Urothelium cell line (cell line): ENCODE results near the gene NEK7.

ENCODE experiments used
- DNase-seq: peaks from one replicate; pipeline ENCODE4 v3.0.0; 2011; ENCODE audit warnings: low spot score, mixed read lengths
- FAIRE-seq: peaks from 2 replicates; lab custom pipeline; 2011; peaks lifted over from hg19 to GRCh38; lab: Jason Lieb, UNC

NEK7 gene

DNA sequence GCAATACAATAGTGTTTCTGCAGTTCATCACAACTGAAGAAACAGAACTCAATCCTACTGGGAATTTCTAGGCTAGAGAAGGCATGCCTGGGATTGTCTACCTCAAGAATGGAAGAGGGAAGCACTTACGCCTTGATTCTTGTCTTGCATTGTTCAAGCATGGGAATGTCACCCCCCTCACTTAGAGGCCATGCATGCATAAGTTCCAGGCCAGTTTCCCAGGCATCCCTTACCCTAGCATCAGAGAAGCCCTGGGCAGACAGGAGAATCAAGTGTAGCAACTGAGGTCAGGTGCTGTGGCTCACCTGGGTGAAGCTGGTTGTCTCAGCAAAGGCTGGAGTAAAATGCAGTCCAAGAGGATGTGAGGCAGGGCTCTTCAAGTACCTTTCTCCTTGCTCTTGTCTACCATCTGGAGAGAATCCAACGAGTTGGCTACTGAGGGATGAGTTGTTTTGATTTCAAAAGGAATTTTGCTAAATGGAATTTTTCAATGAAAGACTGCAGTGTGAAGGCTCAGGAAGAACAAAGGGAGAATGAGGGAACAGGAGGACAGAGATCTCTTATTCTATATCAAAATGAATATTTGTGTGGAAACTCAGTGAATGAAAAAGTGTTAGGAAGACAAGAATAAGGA, 174.3 kb downstream of the NEK7 start:
- no peak for DNase-seq

DNA sequence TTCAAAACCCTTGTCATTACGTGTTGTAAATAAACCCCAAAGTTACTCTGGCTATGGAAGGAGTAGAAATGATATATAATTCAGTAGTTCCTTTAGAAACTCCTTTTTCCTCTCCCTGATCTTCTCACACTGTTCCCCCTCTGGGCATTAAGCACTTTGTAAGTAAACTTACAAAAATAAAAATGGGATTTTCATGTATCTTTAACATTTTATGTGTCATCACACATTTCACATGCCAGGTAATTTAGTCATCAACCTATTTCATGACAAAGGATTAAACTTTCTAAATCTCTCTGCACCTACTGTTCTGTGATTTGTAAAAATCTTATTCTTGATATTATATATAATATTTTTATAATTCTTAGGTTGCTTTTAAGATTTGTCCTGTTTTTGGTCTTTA, 176.9 kb downstream of the NEK7 start:
- no peak for DNase-seq
- FAIRE-seq: no peak

More for the DNA sequence above, 174.3 kb downstream of the NEK7 start:
- no peak for FAIRE-seq

DNA sequence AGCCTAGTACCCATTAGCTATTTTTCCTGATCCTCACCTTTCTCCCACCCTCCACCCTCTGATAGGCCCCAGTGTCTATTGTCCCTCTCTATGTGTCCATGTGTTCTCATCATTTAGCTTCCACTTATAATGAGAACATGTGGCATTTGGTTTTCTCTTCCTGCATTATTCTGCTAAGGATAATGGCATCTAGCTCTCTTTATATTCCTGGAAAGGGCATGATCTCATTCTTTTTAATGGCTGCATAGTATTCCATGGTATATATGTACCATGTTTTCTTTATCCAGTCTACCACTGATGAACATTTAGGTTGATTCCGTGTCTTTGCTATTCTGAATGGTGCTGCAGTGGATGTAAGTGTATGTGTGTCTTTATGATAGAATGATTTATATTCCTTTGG, 178.9 kb downstream of the NEK7 start:
- DNase-seq (no peak), FAIRE-seq (no peak)

DNA sequence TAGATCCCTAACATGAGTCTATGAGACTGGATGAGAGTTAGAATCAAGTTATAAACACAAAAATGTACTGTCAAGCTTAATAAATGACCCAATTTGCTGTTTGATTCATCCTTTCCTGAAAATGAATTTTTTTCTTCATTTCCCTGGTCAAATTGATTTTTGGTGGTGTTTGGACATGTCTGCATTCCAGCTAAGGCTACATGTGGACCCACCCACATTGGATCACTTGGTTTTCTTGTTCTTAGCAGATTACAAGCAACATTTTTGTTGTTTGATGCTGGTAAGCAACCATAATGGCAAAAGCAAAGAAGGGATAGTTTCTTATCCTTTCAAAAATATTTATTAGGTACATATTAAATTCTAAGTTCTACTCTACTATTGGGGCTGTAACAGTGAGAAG, 181.1 kb downstream of the NEK7 start:
- DNase-seq (no peak), FAIRE-seq (no peak)

DNA sequence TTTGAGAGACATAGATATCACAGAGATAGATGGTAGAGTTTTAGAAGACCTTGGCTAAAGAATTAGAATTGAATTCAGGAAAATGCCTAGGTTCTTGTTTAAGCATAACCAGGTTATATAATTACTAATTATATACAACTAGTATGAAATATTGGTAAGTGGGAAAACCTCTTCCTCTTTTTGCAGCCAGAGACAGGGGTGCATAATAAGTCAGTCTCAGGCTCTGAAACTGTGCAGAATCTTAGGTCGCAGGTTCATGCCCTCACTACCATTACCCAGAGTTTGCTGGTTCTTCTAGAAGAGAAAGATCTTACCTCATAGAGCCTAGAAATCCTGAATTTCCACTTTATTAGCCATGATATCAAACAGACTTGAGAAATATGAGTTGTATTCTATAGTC, 183.3 kb downstream of the NEK7 start:
- DNase-seq (no peak), FAIRE-seq (no peak)

DNA sequence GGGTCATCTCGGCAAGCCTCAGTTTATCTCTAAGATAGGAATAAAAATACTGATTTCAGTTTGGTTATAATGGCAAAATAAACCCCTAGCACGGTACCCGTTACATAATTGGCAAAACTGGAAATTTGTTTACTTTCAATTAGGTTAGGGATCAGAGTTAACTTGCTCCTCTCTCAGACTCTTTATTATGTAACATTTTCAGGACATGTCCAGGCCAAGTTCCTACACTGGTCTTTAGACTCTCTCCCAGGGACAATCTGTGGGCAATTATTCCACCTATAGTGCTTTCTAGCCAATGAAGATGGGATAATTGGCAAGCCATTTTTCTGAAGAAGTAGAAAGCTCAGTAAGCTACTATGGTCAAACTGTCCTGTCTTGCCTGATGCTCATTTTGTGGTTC, 189.4 kb downstream of the NEK7 start:
- no peak for DNase-seq
- no peak for FAIRE-seq

DNA sequence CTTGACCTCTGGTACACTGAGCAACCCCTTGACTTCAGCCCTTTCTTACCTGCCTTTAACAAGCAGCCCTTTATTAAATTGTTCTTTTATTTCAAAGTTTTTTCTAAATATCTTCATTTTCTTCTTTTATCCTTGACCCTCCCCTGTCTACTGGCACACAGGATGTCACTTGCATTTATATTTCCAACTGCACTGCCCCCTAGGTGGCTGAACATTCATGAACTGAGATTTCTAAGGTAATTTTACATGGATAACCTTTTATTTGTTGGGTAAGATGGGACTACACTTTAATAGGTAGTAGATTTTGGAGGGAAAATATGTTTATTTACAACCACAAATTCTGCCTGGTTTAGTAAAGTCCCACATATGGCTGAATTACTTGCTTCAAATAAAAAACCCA, 193.7 kb downstream of the NEK7 start:
- FAIRE-seq: no peak

DNA sequence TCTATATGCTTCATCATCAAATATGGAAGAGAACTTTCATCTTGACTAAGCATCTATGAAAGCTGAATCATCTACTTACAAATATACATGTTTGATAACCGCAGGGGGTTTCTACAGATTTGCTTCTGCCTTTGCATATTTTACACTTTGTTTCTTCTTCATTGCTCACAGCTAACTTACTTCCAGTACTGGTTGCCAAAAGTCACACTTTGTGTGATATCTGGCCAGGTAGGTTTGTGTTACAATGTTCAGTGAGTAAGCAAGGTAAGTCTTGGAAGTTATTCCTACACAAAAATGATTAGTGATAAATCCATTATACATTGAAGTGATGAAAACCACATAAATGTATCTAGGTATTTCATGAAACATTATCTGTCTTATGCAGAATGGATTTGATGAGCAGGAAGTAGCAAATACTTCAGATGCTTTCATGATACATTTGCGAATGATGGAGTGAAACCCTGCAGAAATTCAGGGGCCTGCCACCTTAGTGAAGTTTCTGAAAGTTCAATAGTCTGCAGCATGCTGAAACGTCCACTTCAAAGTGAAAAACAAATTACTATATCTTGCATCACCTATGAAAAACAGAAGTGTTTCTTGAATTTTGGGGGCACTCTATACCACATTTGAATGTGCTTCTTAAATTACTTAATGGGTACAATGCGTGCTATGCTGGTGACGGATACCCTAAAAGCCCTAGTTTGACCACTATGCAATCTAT, 196.3 kb downstream of the NEK7 start:
- FAIRE-seq (no peak), DNase-seq (no peak)

More for the DNA sequence above, 193.7 kb downstream of the NEK7 start:
- no peak for DNase-seq

DNA sequence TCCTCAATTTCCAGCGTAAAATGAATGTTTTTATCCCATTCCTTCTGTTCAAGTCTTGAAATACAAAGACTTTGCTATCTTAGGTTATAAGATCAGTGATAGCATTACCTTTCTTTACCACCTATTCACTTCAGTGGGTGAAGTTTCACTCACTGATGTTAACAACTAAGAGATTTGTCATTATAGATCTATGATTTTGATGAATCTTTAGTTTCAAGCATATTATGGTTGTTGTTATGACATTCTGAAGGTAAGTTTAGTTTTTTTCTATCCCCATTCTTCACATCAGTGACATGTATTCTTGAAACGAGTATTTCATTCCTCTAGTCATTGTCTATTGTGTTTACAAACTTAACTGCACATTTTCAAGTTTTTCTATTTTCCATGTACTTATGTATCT, 201.1 kb downstream of the NEK7 start:
- DNase-seq (no peak), FAIRE-seq (no peak)

DNA sequence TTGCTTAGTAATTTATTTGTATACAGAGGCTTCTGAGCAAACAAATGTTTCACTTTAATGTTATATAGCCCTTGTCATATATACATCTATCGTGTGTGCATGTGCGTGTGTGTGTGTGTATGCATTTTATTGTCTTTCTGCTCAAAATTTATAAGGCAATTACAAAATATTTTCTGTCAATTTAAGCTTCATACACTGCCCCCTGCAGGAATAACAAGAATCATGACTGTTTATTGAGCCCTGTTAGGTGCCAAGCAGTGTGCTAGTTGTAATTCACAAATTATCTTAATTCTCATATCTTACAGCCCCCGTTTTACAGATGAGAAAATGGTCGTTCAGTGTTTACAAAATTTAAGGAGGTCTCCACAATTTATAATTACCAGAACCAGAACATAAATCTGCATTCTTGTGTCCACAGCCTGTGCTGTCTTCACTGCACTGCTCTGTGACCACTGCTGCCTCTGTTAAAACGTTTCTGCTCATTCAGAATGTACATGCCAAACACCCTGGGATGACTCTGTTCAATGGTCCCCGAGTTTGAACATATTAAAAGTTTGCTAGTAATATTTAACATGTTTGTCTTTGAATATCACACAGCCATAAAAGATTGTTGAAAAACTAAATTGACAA, 202.3 kb downstream of the NEK7 start:
- DNase-seq: no peak
- no peak for FAIRE-seq

DNA sequence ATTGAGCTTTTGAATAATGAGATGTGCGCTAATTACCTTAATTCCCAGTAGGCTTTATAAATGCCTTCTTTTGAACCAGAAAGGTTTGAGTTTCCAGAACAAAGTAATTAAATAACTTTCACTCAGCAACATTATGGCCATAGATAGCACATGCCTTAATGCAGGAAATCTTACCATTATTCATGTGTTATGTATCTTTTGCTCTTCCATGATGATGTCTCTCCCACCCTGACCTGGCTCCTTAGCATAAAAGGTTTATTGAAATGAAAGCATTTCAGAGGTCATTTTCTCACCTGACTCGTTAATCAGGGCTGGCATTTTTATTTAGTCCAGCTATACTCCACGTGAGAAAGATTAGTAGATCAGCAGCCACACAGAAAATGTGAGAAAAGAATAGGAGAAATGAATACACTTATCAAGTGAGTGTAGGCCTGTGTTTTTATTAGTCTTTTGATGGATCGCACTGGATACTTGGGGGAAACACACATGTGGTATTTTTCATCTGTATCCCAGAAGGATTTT, 203.5 kb downstream of the NEK7 start:
- no peak for FAIRE-seq
- no peak for DNase-seq

DNA sequence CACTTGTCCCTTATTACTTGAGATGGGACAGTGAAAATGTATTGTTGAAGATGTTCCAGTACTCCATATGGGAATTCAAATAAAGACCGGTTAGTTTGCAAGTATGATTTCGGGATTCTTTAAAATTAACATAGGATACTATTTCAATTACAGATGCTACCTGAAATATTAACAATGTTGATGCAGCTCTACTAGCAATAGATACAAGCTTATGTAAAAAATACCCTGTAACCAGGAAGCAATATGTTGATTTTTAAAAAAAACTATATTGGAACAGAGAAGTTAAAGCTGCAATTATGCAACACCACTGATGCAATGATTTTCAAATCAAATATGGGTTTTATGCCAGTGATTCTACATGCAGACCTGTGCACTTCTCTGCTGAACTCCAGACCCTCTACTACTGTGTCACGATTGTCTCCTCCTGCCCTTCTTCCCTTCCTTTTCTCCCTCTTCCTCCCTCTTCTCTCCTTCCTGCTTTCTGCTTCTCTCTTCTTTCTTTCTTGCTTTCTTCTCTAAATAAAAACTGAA, 204.5 kb downstream of the NEK7 start:
- FAIRE-seq: no peak
- no peak for DNase-seq

DNA sequence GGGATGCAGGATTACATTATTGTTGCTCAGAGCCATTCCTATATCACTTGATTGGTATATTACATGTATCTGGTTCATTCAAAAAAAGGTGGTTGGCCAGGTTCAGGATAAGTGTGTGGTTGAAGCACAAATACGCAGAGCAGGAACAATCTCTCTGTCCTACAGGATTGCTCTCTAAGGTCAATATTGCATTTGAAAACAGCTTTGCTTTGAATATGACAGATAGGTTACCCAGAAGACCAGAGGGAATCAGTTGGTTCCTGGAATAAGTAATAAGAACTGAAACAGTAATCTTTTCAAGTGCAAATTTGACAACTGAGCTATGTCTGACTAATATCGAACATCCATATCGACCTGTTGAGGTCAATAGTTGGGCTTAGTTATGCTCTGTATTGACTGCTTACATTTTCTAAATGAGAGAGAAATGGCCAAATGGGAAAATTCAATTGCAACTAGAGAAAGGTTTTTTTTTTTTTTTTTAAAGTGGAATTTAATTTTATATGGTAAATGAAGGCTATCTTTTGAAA, 206.9 kb downstream of the NEK7 start:
- FAIRE-seq: no peak

DNA sequence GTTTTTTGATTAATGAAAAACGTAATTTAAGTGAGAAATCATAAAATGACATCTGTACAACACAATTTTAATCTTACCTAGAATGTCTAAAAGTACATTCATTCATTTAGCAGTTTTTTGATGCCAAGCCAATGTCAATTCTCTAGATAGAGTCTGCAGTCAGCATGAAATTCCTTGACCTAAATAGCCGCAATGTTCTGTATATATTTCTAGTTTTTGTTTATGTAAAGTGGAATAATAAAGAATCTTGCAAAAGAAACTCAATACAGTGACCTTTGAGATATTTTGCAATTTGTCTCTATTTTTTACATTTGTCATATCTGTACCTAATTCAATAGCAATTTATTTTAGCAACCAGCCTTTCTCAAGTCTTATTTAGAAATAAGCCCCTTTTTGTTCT, 207.7 kb downstream of the NEK7 start:
- FAIRE-seq: no peak

More for the DNA sequence above, 206.9 kb downstream of the NEK7 start:
- DNase-seq: no peak

DNA sequence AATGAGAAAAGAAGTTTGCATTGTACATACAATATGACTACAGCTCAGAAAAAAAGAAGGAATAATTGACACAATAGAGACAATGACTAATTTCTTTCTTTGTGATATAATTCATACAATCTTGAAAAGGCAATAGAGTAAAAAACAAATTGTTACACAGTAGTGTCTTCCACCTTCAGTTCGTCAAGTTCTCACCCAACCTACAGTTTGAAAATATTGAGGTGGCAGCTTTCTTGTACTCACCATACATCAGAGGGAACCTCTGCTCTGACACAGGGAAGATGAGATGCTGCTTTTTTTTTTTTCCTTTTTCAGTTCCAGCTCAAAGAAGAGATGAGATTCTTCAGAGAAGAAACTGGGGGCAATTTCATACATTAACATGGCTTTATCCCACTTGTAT, 210.5 kb downstream of the NEK7 start:
- FAIRE-seq: no peak
- no peak for DNase-seq

More for the DNA sequence above, 207.7 kb downstream of the NEK7 start:
- DNase-seq: no peak

DNA sequence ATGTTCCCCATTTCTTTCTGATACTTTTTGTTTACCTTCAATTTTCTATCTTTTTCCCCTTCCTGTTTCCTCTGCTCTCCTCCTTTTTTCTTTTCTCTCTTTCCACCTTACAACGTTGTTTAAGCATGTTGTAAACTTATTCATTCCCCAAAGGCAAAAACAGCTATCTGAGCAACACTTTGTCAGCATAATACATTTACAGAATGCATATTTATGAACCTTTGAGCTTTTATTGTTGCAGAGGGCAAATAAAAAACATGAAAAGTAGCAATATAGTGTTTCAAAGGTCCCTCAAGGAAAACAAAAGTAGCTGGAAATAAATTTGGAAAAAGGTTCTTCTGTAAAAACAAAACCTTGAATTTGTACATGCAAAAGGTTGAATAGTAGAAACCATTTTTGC, 214.2 kb downstream of the NEK7 start:
- FAIRE-seq: no peak

More for the DNA sequence above, 214.2 kb downstream of the NEK7 start:
- no peak for DNase-seq
